Muscle of back (tissue), 13 donors: Measurements from ENCODE around the gene ZNF330. TPM values are rescaled to one million over a fixed set of nuclear protein-coding genes. Genes with fewer than 3 reads are reported as not detected.
"Not testable (repeated sequence)": the region's sequence is repeated elsewhere in the genome, so short reads cannot be mapped to it uniquely, and the experiment has no call there.

ENCODE experiments used
- DNase-seq, 3 donors: peaks; one replicate each; pipeline versions ENCODE4 v3.0.0 to v3.0.0-alpha.2; 2013
- long read RNA-seq, 9 donors: transcript quantifications; one replicate each; lab custom pipeline, GENCODE V29; 2026
- polyA plus RNA-seq, 10 donors: library from polyadenylated mRNA; unstranded; fragments of 120-200 nt; gene quantifications; one replicate each; pipeline ENCODE4 v1.2.1, GENCODE V29; 2013; ENCODE audit not compliant: insufficient read length in 10 of 10

The ZNF330 gene
- 10 to 100 TPM; 32.2 to 40.2 (median 37.2) TPM for polyA plus RNA-seq
- long read RNA-seq, donor 1, partial matches to known transcripts = 7 of 7 reads
- long read RNA-seq, donor 1, other reads (novel, unspliced or antisense) = 0 of 7 reads
- long read RNA-seq, donor 2, partial matches to known transcripts = 0 of 2 reads
- long read RNA-seq, donor 2, other reads (novel, unspliced or antisense) = 0 of 2 reads
- long read RNA-seq, donor 3, partial matches to known transcripts = 0 of 1 reads
- long read RNA-seq, donor 3, other reads (novel, unspliced or antisense) = 0 of 1 reads
- long read RNA-seq, donor 4, partial matches to known transcripts = 5 of 12 reads
- long read RNA-seq, donor 4, other reads (novel, unspliced or antisense) = 5 of 12 reads
- long read RNA-seq, donor 5, partial matches to known transcripts = 0 of 7 reads
- long read RNA-seq, donor 5, other reads (novel, unspliced or antisense) = 6 of 7 reads
- long read RNA-seq, donor 6, partial matches to known transcripts = 0 of 9 reads
- long read RNA-seq, donor 6, other reads (novel, unspliced or antisense) = 7 of 9 reads
- long read RNA-seq, donor 7, partial matches to known transcripts = 0 of 10 reads
- long read RNA-seq, donor 7, other reads (novel, unspliced or antisense) = 10 of 10 reads
- long read RNA-seq, donor 8, partial matches to known transcripts = 0 of 6 reads
- long read RNA-seq, donor 8, other reads (novel, unspliced or antisense) = 6 of 6 reads
- long read RNA-seq, donor 9 = 0 reads

GRCh38 chr4:141220691-141221659 is at the start of gene ZNF330:
TSS of gene ZNF330 (plus strand) at chr4:141220895. CDS start at chr4:141222372, 1,477 bp downstream.
- peak; percentile 92 to 96 (median 93) for DNase-seq

- DNase-seq = no peak
Measured at GRCh38 chr4:141174457-141174856, 46.2 kb upstream of the ZNF330 start.

- DNase-seq = no peak
Measured at GRCh38 chr4:141177171-141177570, 43.5 kb upstream of the ZNF330 start.

- DNase-seq = no peak
Measured at GRCh38 chr4:141179474-141180373, 41.0 kb upstream of the ZNF330 start.

- DNase-seq = no peak
Measured at GRCh38 chr4:141180991-141181761, 39.5 kb upstream of the ZNF330 start.

DNA sequence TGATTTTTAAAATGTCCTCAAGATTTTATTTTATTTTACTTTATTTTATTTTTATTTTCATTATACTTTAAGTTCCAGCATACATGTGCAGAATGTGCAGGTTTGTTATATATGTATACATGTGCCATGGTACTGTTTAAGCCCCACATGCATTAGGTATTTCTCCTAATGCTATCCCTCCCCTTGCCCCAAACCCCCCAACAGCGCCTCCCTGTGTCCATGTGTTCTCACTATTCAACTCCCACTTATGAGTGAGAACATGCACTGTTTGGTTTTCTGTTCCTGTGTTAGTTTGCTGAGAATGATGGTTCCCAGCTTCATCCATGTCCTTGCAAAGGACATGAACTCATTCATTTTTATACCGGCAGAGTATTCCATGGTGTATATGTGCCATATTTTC is 37.2 kb upstream of the ZNF330 start:
- not testable (repeated sequence) for DNase-seq

- DNase-seq = no peak
Measured at GRCh38 chr4:141192564-141192963, 28.1 kb upstream of the ZNF330 start.

DNA sequence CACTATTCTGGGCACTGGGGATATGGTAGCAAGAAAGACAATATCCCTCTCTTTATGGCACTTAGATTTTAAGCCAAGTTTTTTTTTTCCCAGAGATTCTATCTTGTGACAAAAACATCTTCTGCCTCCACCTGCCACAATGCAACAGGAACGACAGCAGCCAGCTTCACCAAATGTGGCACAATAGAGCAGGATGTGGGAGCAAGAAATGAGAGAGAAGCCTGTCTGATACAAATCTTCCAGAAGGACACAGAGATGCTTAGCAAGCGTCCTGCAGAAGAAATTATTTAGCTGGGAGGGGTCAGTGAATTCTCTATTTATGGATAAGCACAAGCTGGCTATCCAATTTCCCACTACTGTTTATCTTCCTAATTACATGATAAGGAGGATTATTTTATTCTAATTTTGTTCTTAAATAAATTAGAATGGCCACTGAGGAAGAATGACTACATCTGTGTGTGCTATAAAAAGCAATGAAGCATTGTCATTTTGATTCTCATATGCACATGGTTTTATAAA is 27.1 kb upstream of the ZNF330 start:
- DNase-seq = no peak

DNA sequence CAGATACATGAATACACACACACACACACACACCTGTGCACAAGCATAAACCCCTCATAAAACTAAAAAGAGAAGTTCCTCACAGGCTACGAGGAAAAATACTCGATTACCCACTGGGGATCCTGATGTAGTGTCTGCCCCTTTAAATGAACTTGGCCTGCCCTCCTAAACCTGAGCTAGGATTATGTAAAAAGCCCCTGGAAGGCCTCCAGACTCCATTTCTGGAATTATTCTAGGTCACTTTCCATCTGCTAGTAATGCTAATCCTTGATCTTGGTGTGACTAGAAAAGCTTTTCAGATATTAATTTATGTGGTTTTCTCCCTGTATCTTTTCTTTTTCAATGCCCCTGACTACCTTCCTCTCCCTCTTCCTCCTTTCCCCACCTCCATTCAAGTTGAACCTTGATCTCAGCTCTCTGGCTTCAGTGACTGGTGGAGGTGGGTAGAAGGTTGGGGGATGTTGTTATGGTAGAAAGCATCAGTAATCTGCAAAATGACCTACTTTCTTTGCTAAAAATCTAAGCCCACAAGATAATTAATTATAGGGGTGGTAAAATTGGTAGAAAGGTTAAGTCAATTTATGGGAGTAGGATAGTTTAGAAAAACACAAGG is 25.5 kb upstream of the ZNF330 start:
- DNase-seq = peak; percentile 8 to 41 (median 11)

DNA sequence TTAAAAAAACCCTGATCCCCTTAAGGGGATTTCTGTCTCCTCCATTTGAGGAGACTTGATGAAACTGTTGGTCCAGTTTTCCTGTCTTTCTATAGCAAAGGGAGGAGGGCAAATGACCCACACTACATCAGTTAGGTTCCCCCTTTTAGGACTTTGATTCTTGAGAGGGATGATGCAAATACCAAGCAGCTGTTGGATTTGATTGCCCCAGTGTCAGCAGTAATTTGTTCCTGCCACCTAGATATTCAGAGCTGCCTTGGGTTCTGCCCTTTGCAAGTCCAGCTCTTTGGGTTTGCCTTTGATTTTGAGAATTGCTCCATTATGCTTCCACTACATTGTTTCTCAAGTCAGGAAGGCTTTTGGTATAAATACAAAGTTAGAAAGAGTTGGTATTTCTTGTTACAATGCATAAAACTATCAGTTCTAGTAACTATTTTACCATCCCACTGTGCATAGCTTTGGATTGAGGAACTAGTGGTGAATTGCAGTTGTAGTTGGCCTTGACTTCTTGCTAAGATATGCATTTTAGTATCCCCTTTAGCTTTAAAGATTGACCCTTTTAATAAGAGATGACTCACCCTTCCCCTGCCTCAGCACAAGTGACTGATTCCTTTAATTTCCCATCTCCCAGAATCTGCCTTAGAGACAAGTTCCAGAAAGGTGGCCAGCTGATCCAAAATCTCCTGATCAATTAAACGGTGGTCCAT is 24.3 kb upstream of the ZNF330 start:
- DNase-seq = no peak

DNA sequence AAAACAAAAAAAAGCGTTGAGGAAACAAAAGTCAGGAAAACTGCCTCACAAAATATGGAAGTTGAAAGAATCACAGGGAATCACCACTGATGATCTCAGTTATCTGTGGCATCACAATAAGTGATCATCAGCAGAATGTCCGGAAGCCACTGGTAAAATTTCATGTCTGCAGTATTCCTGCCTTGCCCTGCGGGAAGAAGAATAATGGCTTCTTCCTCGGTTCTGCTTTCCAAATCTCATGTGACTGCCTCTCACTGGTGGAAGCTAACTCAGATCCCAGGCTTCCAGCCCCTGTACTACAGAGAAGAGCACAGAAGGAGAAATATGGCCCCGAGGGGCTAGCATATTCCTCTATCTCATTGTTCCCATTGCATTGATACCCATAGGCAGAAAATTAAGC is 12.7 kb upstream of the ZNF330 start:
- DNase-seq = no peak

- DNase-seq = no peak
Measured at GRCh38 chr4:141210168-141210567, 10.5 kb upstream of the ZNF330 start.

DNA sequence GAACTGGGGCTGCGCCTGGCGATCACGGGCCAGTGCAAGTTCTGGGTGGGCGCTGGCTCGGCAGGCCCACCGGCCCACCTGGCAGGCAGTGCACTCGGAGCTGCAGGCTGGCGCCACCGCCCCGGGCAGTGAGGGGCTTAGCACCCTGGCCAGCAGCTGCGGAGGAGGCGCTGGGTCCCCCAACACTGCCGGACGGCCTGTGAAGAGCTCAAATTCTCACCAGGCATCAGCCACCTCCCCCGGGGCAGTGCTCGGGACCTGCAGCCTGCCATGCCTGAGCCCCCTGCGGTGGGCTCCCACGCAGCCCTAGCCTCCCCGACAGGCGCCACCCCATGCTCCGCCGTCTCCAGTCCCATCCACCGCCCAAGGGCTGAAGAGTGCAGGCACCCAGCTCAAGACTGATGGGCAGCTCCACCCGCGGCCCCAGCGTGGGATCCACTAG is 7.1 kb upstream of the ZNF330 start:
- DNase-seq = no peak

DNA sequence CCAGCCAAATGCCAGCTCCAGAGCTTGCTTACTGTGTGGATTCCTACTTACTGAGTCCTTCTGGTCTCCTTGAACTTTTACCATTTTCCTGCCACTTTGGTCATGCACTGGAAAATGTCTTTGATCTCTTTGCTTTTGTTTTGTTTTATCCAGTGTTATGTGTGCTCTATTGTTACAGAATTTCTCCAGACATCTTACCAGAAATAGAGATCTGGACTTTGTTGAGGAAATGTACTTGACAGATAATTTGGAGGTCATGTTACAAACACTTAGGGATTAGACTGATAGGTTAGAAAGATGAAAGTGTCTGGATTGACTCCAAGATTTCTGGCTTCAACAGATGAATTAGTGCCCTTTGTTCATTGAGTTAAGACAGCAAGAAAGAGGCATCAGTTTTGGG is 5.7 kb upstream of the ZNF330 start:
- DNase-seq = no peak

- no peak for DNase-seq
Measured at GRCh38 chr4:141216002-141216761, 4.5 kb upstream of the ZNF330 start.

DNA sequence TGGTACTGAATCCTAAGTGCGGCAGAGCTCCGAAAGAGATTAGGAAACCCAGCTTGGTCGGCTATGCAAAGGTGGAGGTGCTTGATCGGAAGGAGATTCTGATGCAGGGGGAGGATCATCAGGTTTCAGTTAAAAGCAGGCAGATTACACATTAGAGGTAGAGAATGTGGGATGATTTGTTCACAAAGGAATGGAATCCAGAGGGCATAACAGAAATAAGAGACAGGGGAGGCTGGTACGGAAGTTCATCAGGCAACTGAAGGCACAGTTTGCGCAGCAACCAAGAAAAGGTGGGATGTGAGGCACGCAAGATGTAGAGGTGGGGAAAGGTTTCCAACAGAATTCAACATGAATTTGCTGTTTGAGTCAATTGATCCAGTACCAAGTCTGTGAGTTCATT is 424 bp upstream of the ZNF330 start:
- DNase-seq = no peak

- no peak for DNase-seq
Measured at GRCh38 chr4:141223418-141223817, 2.7 kb downstream of the ZNF330 start.

DNA sequence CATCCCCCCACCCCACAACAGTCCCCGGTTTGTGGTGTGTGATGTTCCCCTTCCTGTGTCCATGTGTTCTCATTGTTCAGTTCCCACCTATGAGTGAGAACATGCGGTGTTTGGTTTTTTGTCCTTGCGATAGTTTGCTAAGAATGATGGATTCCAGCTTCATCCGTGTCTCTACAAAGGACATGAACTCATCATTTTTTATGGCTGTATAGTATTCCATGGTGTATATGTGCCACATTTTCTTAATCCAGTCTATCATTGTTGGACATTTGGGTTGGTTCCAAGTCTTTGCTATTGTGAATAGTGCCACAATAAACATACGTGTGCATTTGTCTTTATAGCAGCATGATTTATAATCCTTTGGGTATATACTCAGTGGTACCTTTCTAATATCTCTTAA is 6.6 kb downstream of the ZNF330 start:
- DNase-seq = not testable (repeated sequence)
